Measurements from ENCODE around the gene PHRF1.

The PHRF1 gene

GRCh38 chr11:584287-584686 lies 8.0 kb downstream of the PHRF1 start:
- Histone ChIP-seq H3K9me3 (ENCODE audit: control extremely low read depth in 1 of 5, control insufficient read depth in 4 of 5, insufficient read depth in 2 of 5, low read depth in 1 of 5, low read length in 4 of 5) (no peaks in the 10 kb centered on the region), H3K27me3 (replicated peaks in 2 of 5; ENCODE audit: control insufficient read depth in 4 of 5, insufficient read depth in 5 of 5, low read length in 4 of 5) (no peaks in the 10 kb centered on the region), H3K36me3 (ENCODE audit: control insufficient read depth in 4 of 4, insufficient read depth in 4 of 4, low read length in 3 of 4) (peaks cover 12 to 50% (median 31%) of the 10 kb centered on the region in 4 experiments), H3K4me1 (ENCODE audit: control extremely low read depth in 1 of 4, control insufficient read depth in 4 of 4, insufficient read depth in 4 of 4, low read length in 3 of 4) (peaks cover 0 to 5% (median 2%) of the 10 kb centered on the region in 4 experiments), H3K27ac (ENCODE audit: insufficient read depth in 1 of 2, low read depth in 1 of 2, low read length in 2 of 2, poor library complexity in 1 of 2, severe bottlenecking in 2 of 2) (no peak overlapping the region), H3K4me3 (ENCODE audit: control insufficient read depth in 1 of 7, extremely low read depth in 1 of 7, insufficient read depth in 4 of 7, low read depth in 2 of 7, low read length in 6 of 7) (no peak overlapping the region)
- DNase-seq = no peak
- 100% methylated on average over 7 of the region's 10 CpGs for WGBS (ENCODE audit: insufficient coverage)
- CTCF ChIA-PET = interaction anchor here (0.6 to 1.8 kb wide), 3 partner anchors 10 to 383 kb away, joined by 3 to 4 read pairs (median 3); no protein-coding TSS in a partner anchor
- POLR2A ChIA-PET = no interaction called here

GRCh38 chr11:586376-587316 lies 10.4 kb downstream of the PHRF1 start:
- DNase-seq = no peak
- WGBS (ENCODE audit: insufficient coverage) = 92% methylated on average over 30 of the region's 32 CpGs
- no peak overlapping the region for H3K27ac ChIP-seq (ENCODE audit: insufficient read depth in 1 of 2, low read depth in 1 of 2, low read length in 2 of 2, poor library complexity in 1 of 2, severe bottlenecking in 2 of 2)
- H3K4me1 ChIP-seq (ENCODE audit: control extremely low read depth in 1 of 4, control insufficient read depth in 4 of 4, insufficient read depth in 4 of 4, low read length in 3 of 4) = peaks cover 0 to 4% (median 2%) of the 10 kb centered on the region in 4 experiments
- peaks cover 12 to 65% (median 46%) of the 10 kb centered on the region in 4 experiments for H3K36me3 ChIP-seq (ENCODE audit: control insufficient read depth in 4 of 4, insufficient read depth in 4 of 4, low read length in 3 of 4)
- CTCF ChIA-PET = no interaction called here
- no peaks in the 10 kb centered on the region for H3K27me3 ChIP-seq (replicated peaks in 2 of 5; ENCODE audit: control insufficient read depth in 4 of 5, insufficient read depth in 5 of 5, low read length in 4 of 5)
- POLR2A ChIA-PET = interaction anchor here (0.9 kb wide), 1 partner anchor 26 kb away, joined by 3 read pairs; no protein-coding TSS in a partner anchor
- H3K4me3 ChIP-seq (ENCODE audit: control insufficient read depth in 1 of 7, extremely low read depth in 1 of 7, insufficient read depth in 4 of 7, low read depth in 2 of 7, low read length in 6 of 7) = no peak overlapping the region
- H3K9me3 ChIP-seq (ENCODE audit: control extremely low read depth in 1 of 5, control insufficient read depth in 4 of 5, insufficient read depth in 2 of 5, low read depth in 1 of 5, low read length in 4 of 5) = no peaks in the 10 kb centered on the region

DNA sequence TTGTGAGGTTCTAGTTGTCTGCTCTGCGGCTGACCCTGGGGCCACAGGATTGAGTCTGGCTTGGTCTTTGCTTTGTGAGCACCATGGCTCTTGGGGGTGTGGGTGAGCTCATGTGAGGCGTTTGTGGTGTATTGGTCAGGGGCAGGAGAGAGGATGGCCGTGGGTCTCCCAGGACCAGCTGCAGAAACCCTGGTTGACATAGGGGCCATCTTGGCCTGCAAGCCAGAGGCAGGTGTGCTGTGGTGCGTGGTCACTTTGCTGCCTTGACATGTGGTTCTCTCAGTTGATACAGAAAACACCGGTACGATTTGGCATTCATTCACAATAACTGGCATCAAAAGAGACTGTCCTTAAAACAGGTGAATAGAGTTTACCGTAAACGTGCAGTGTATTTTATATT lies 11.3 kb downstream of the PHRF1 start:
- no peaks in the 10 kb centered on the region for H3K9me3 ChIP-seq (ENCODE audit: control extremely low read depth in 1 of 5, control insufficient read depth in 4 of 5, insufficient read depth in 2 of 5, low read depth in 1 of 5, low read length in 4 of 5)
- H3K4me3 ChIP-seq (ENCODE audit: control insufficient read depth in 1 of 7, extremely low read depth in 1 of 7, insufficient read depth in 4 of 7, low read depth in 2 of 7, low read length in 6 of 7) = no peak overlapping the region
- H3K27ac ChIP-seq (ENCODE audit: insufficient read depth in 1 of 2, low read depth in 1 of 2, low read length in 2 of 2, poor library complexity in 1 of 2, severe bottlenecking in 2 of 2) = no peak overlapping the region
- ChIA-PET CTCF (interaction anchor here (1.0 kb wide), 1 partner anchor 17 kb away, joined by 4 read pairs; no protein-coding TSS in a partner anchor), POLR2A (interaction anchor here (0.9 kb wide), 1 partner anchor 25 kb away, joined by 3 read pairs; no protein-coding TSS in a partner anchor)
- DNase-seq = no peak
- H3K4me1 ChIP-seq (ENCODE audit: control extremely low read depth in 1 of 4, control insufficient read depth in 4 of 4, insufficient read depth in 4 of 4, low read length in 3 of 4) = peaks cover 0 to 4% (median 2%) of the 10 kb centered on the region in 4 experiments
- peaks cover 10 to 65% (median 49%) of the 10 kb centered on the region in 4 experiments for H3K36me3 ChIP-seq (ENCODE audit: control insufficient read depth in 4 of 4, insufficient read depth in 4 of 4, low read length in 3 of 4)
- WGBS (ENCODE audit: insufficient coverage) = 95% methylated on average over 7 of the region's 8 CpGs
- H3K27me3 ChIP-seq (replicated peaks in 2 of 5; ENCODE audit: control insufficient read depth in 4 of 5, insufficient read depth in 5 of 5, low read length in 4 of 5) = no peaks in the 10 kb centered on the region

DNA sequence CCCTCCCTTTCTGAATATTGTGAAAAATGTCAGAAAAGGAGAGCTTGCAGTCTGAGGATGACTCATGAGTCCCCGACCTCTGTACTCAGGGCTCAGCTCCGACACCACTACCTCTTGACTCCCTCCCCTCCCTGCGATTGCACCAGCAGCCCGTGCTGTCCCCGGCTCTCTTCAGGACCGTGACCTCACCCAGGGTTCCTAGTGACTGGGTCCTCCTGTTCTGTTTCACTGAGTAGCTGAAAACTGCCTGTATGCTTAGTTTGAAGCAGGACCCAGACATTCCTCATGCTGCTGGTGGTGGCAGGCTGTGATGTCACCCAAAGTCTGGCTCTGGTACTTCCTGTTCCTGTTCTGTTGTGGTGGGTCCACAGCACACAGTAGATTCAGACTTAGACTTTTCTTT lies 11.7 kb downstream of the PHRF1 start:
- no peaks in the 10 kb centered on the region for H3K27me3 ChIP-seq (replicated peaks in 2 of 5; ENCODE audit: control insufficient read depth in 4 of 5, insufficient read depth in 5 of 5, low read length in 4 of 5)
- H3K4me1 ChIP-seq (ENCODE audit: control extremely low read depth in 1 of 4, control insufficient read depth in 4 of 4, insufficient read depth in 4 of 4, low read length in 3 of 4) = peaks cover 0 to 4% (median 2%) of the 10 kb centered on the region in 4 experiments
- ChIA-PET POLR2A (interaction anchor here (0.9 kb wide), 1 partner anchor 25 kb away, joined by 3 read pairs; no protein-coding TSS in a partner anchor), CTCF (interaction anchor here (1.0 kb wide), 1 partner anchor 17 kb away, joined by 4 read pairs; no protein-coding TSS in a partner anchor)
- H3K9me3 ChIP-seq (ENCODE audit: control extremely low read depth in 1 of 5, control insufficient read depth in 4 of 5, insufficient read depth in 2 of 5, low read depth in 1 of 5, low read length in 4 of 5) = no peaks in the 10 kb centered on the region
- peak in 2 of 3 donors; percentile 61 to 72 for DNase-seq
- no peak overlapping the region for H3K4me3 ChIP-seq (ENCODE audit: control insufficient read depth in 1 of 7, extremely low read depth in 1 of 7, insufficient read depth in 4 of 7, low read depth in 2 of 7, low read length in 6 of 7)
- 88% methylated on average over 5 of the region's 6 CpGs for WGBS (ENCODE audit: insufficient coverage)
- peaks cover 12 to 69% (median 52%) of the 10 kb centered on the region in 4 experiments for H3K36me3 ChIP-seq (ENCODE audit: control insufficient read depth in 4 of 4, insufficient read depth in 4 of 4, low read length in 3 of 4)
- H3K27ac ChIP-seq (ENCODE audit: insufficient read depth in 1 of 2, low read depth in 1 of 2, low read length in 2 of 2, poor library complexity in 1 of 2, severe bottlenecking in 2 of 2) = peak overlapping the region in 1 of 2 experiments; percentile 5

- POLR2A ChIA-PET = no interaction called here
- WGBS (ENCODE audit: insufficient coverage) = 96% methylated on average over 26 of the region's 26 CpGs
- no peak overlapping the region for H3K4me3 ChIP-seq (ENCODE audit: control insufficient read depth in 1 of 7, extremely low read depth in 1 of 7, insufficient read depth in 4 of 7, low read depth in 2 of 7, low read length in 6 of 7)
These were observed 13.5 kb downstream of the PHRF1 start for GRCh38 chr11:589798-590197.

DNA sequence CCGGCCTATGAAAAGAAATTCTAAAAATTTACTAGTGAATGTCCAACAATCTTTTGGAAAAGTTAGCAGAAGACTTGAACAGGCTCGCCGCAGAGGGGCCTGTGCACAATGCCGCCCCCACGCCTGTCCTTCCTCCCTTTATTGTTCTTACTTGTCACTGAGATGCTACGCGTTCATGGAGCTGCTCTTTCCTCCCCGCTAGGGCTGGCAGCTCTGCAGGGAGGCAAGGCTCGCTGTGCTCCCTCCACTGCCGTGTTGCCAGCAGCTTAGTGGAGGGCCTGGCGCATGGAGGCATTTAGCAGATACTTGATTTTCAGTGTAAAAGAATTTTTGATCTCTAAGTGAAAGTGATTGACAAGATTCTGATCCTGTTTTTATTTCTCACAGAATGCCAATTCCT lies 14.7 kb downstream of the PHRF1 start:
- POLR2A ChIA-PET = interaction anchor here (1.2 kb wide), 1 partner anchor 34 kb away, joined by 3 read pairs; no protein-coding TSS in a partner anchor
- no peak for DNase-seq
- WGBS (ENCODE audit: insufficient coverage) = 86% methylated on average over 10 of the region's 11 CpGs
- H3K27ac ChIP-seq (ENCODE audit: insufficient read depth in 1 of 2, low read depth in 1 of 2, low read length in 2 of 2, poor library complexity in 1 of 2, severe bottlenecking in 2 of 2) = no peak overlapping the region
- H3K4me1 ChIP-seq (ENCODE audit: control extremely low read depth in 1 of 4, control insufficient read depth in 4 of 4, insufficient read depth in 4 of 4, low read length in 3 of 4) = peaks cover 0 to 5% (median 2%) of the 10 kb centered on the region in 4 experiments
- no peak overlapping the region for H3K4me3 ChIP-seq (ENCODE audit: control insufficient read depth in 1 of 7, extremely low read depth in 1 of 7, insufficient read depth in 4 of 7, low read depth in 2 of 7, low read length in 6 of 7)
- peaks cover 14 to 81% (median 65%) of the 10 kb centered on the region in 4 experiments for H3K36me3 ChIP-seq (ENCODE audit: control insufficient read depth in 4 of 4, insufficient read depth in 4 of 4, low read length in 3 of 4)
- CTCF ChIA-PET = interaction anchor here (1.0 to 1.4 kb wide), 2 partner anchors 13 to 21 kb away, joined by 3 to 4 read pairs; no protein-coding TSS in a partner anchor
- H3K27me3 ChIP-seq (replicated peaks in 2 of 5; ENCODE audit: control insufficient read depth in 4 of 5, insufficient read depth in 5 of 5, low read length in 4 of 5) = no peaks in the 10 kb centered on the region
- H3K9me3 ChIP-seq (ENCODE audit: control extremely low read depth in 1 of 5, control insufficient read depth in 4 of 5, insufficient read depth in 2 of 5, low read depth in 1 of 5, low read length in 4 of 5) = no peaks in the 10 kb centered on the region

More at GRCh38 chr11:589798-590197, 13.5 kb downstream of the PHRF1 start:
- Histone ChIP-seq H3K27ac (ENCODE audit: insufficient read depth in 1 of 2, low read depth in 1 of 2, low read length in 2 of 2, poor library complexity in 1 of 2, severe bottlenecking in 2 of 2) (no peak overlapping the region), H3K4me1 (ENCODE audit: control extremely low read depth in 1 of 4, control insufficient read depth in 4 of 4, insufficient read depth in 4 of 4, low read length in 3 of 4) (peaks cover 0 to 4% (median 2%) of the 10 kb centered on the region in 4 experiments), H3K9me3 (ENCODE audit: control extremely low read depth in 1 of 5, control insufficient read depth in 4 of 5, insufficient read depth in 2 of 5, low read depth in 1 of 5, low read length in 4 of 5) (no peaks in the 10 kb centered on the region), H3K27me3 (replicated peaks in 2 of 5; ENCODE audit: control insufficient read depth in 4 of 5, insufficient read depth in 5 of 5, low read length in 4 of 5) (no peaks in the 10 kb centered on the region), H3K36me3 (ENCODE audit: control insufficient read depth in 4 of 4, insufficient read depth in 4 of 4, low read length in 3 of 4) (peaks cover 13 to 74% (median 58%) of the 10 kb centered on the region in 4 experiments)
- no peak for DNase-seq
- CTCF ChIA-PET = interaction anchor here (1.2 kb wide), 1 partner anchor 12 kb away, joined by 3 read pairs; no protein-coding TSS in a partner anchor

All from common myeloid progenitor, CD34-positive (primary cell).